Vagina (tissue), 2 donors: ENCODE results near the gene UTS2R. TPM values are rescaled to one million over a fixed set of nuclear protein-coding genes. Genes with fewer than 3 reads are reported as not detected.
"Not testable (repeated sequence)": the region's sequence is repeated elsewhere in the genome, so short reads cannot be mapped to it uniquely, and the experiment has no call there.

Source experiments
- DNase-seq, 2 donors: peaks; one replicate each; pipeline ENCODE4 v3.0.0-alpha.2; 2017; ENCODE audit errors: extremely low spot score in 2 of 2
- H3K27ac ChIP-seq: fragments of 200-600 bp; sonication (generic); one replicate; pipeline ENCODE4 v1.5.1; 2019
- H3K27me3 ChIP-seq: fragments of 200-600 bp; sonication (generic); one replicate; pipeline ENCODE4 v1.5.1; 2019
- H3K36me3 ChIP-seq, 2 donors: fragments of 200-600 bp; sonication (generic); one replicate each; pipeline ENCODE4 v1.5.1; 2017 to 2019
- H3K4me1 ChIP-seq: fragments of 200-600 bp; sonication (generic); one replicate; pipeline ENCODE4 v1.5.1; 2019
- H3K4me3 ChIP-seq, 2 donors: fragments of 200-600 bp; sonication (generic); 1 replicate in 1 of 2; 2 replicates in 1 of 2; pipeline ENCODE4 v1.5.1; 2016 to 2019
- H3K9me3 ChIP-seq: fragments of 200-600 bp; sonication (generic); one replicate; pipeline ENCODE4 v1.5.1; 2019
- CTCF ChIP-seq, 3 experiments: fragments of 450-650 bp in 2 of 3; fragments of 200-600 bp in 1 of 3; sonication (generic) in 1 of 3; IDR thresholded peaks; one replicate each; pipeline ENCODE4 v1.5.1; 2017 to 2019; ENCODE audit warnings: antibody characterized with exemption in 3 of 3, mild to moderate bottlenecking in 2 of 3, moderate library complexity in 2 of 3
- POLR2A ChIP-seq, 2 donors: fragments of 450-650 bp; IDR thresholded peaks; one replicate each; pipeline ENCODE4 v1.6.1; 2017; ENCODE audit warnings: antibody characterized with exemption in 2 of 2, mild to moderate bottlenecking in 2 of 2, moderate library complexity in 2 of 2
- POLR2AphosphoS5 ChIP-seq, 2 donors: sonication (generic); formaldehyde crosslinking; IDR thresholded peaks; one replicate each; pipeline ENCODE4 v1.9.0; 2017; ENCODE audit warnings: antibody characterized with exemption in 2 of 2, mild to moderate bottlenecking in 2 of 2, low read depth in 1 of 2; ENCODE audit not compliant: insufficient read depth in 1 of 2
- intact Hi-C: fragments of 100-400 bp; cut with DNase I; formaldehyde crosslinking; loops from one replicate; pipeline ENCODE4 v1.15.1; 2023
- total RNA-seq: library from RNA; depleted of rRNA; stranded (reverse); fragments of >200 nt; gene quantifications from one replicate; pipeline ENCODE4 v1.2.3, GENCODE V29; 2016

Gene UTS2R
- total RNA-seq, 1 donor from 2014 or later = not detected

- Histone ChIP-seq H3K27ac (no peak overlapping the region), H3K4me1 (no peaks in the 10 kb centered on the region), H3K36me3 (no peaks in the 10 kb centered on the region), H3K27me3 (no peaks in the 10 kb centered on the region), H3K9me3 (no peaks in the 10 kb centered on the region), H3K4me3 (no peak overlapping the region)
- intact Hi-C loops = no loop called here
- DNase-seq = no peak
- TF ChIP-seq POLR2AphosphoS5 (IDR thresholded peaks at IDR 0.05; ENCODE audit: insufficient read depth in 1 of 2, low read depth in 1 of 2) (no peak), POLR2A (IDR thresholded peaks at IDR 0.05) (no peak), CTCF (IDR thresholded peaks at IDR 0.05) (no peak)
These were observed 7.1 kb downstream of the UTS2R start for GRCh38 chr17:82378741-82379021.

- H3K4me3 ChIP-seq = no peak overlapping the region
- intact Hi-C loops = no loop called here
- H3K36me3 ChIP-seq = no peaks in the 10 kb centered on the region
- TF ChIP-seq POLR2A (IDR thresholded peaks at IDR 0.05) (no peak), POLR2AphosphoS5 (IDR thresholded peaks at IDR 0.05; ENCODE audit: insufficient read depth in 1 of 2, low read depth in 1 of 2) (no peak), CTCF (IDR thresholded peaks at IDR 0.05) (no peak)
- no peak for DNase-seq
- peaks cover 18% of the 10 kb centered on the region for H3K4me1 ChIP-seq
- H3K27ac ChIP-seq = no peak overlapping the region
- no peaks in the 10 kb centered on the region for H3K27me3 ChIP-seq
- H3K9me3 ChIP-seq = no peaks in the 10 kb centered on the region
These were observed 9.5 kb downstream of the UTS2R start for GRCh38 chr17:82380860-82381702.

GRCh38 chr17:82381703-82382009 is 10.1 kb downstream of the UTS2R start:
- H3K9me3 ChIP-seq, H3K36me3 ChIP-seq, DNase-seq, H3K27me3 ChIP-seq, H3K27ac ChIP-seq, intact Hi-C loops, H3K4me3 ChIP-seq: not testable (repeated sequence)
- peaks cover 22% of the 10 kb centered on the region for H3K4me1 ChIP-seq

GRCh38 chr17:82382220-82382932 is 10.8 kb downstream of the UTS2R start:
- intact Hi-C loops = not testable (repeated sequence)

GRCh38 chr17:82382933-82383255 is 11.3 kb downstream of the UTS2R start:
- Histone ChIP-seq H3K36me3 (no peaks in the 10 kb centered on the region), H3K27ac (no peak overlapping the region), H3K27me3 (no peaks in the 10 kb centered on the region), H3K9me3 (no peaks in the 10 kb centered on the region), H3K4me3 (no peak overlapping the region), H3K4me1 (peaks cover 28% of the 10 kb centered on the region)
- TF ChIP-seq POLR2A (IDR thresholded peaks at IDR 0.05) (no peak), POLR2AphosphoS5 (IDR thresholded peaks at IDR 0.05; ENCODE audit: insufficient read depth in 1 of 2, low read depth in 1 of 2) (no peak), CTCF (IDR thresholded peaks at IDR 0.05) (no peak)
- intact Hi-C loops = no loop called here
- no peak for DNase-seq

More at GRCh38 chr17:82382220-82382932, 10.8 kb downstream of the UTS2R start:
- not testable (repeated sequence) for H3K4me3 ChIP-seq, H3K27me3 ChIP-seq, DNase-seq, H3K9me3 ChIP-seq, H3K27ac ChIP-seq, H3K36me3 ChIP-seq
- peaks cover 28% of the 10 kb centered on the region for H3K4me1 ChIP-seq

GRCh38 chr17:82383411-82383810 is 11.8 kb downstream of the UTS2R start:
- no peaks in the 10 kb centered on the region for H3K9me3 ChIP-seq
- H3K27me3 ChIP-seq = no peaks in the 10 kb centered on the region
- H3K4me3 ChIP-seq = no peak overlapping the region
- H3K27ac ChIP-seq = no peak overlapping the region
- no peaks in the 10 kb centered on the region for H3K36me3 ChIP-seq
- no peak for DNase-seq
- TF ChIP-seq POLR2AphosphoS5 (IDR thresholded peaks at IDR 0.05; ENCODE audit: insufficient read depth in 1 of 2, low read depth in 1 of 2) (no peak), POLR2A (IDR thresholded peaks at IDR 0.05) (no peak), CTCF (IDR thresholded peaks at IDR 0.05) (no peak)
- intact Hi-C loops = no loop called here
- H3K4me1 ChIP-seq = peaks cover 28% of the 10 kb centered on the region
